Transverse colon (tissue), 3 donors: ENCODE measurements around the gene SMAD2.

Experiments used
- POLR2A ChIP-seq: fragments of 450-650 bp; IDR thresholded peaks from one replicate; pipeline ENCODE4 v1.6.1; 2016; ENCODE audit warnings: antibody characterized with exemption, mild to moderate bottlenecking, moderate library complexity
- POLR2AphosphoS5 ChIP-seq, 3 donors: sonication (generic); formaldehyde crosslinking; IDR thresholded peaks; one replicate each; pipeline ENCODE4 v1.6.1; 2016; ENCODE audit warnings: antibody characterized with exemption in 3 of 3

DNA sequence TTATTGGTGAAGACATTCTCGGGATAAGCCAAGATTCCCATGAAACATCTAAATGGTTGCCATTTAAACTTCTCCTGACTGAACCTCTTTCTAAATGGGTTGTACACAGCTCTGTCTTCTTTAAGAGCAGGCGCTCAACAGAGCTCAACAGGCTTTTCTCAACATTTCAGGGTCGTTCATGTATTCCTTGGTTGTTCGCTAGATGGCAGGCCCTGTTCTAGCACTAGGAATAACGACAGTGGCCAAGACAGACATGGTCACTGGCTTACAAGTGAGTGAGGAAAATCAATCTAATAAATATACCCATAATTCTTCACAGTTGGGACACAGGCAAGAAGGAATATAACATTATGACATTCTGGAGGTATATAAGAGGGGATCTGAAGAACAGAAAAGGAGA lies 154.5 kb downstream of the SMAD2 start:
- TF ChIP-seq POLR2AphosphoS5 (IDR thresholded peaks at IDR 0.05) (no peak), POLR2A (no peak)
